HEK293T (cell line): ENCODE results near the gene MAP2K2.

ENCODE experiments used
- BHLHE40 ChIP-seq: fragments of 450-650 bp; IDR thresholded peaks from 2 replicates; pipeline ENCODE4 v1.6.1; 2016; ENCODE audit warnings: mild to moderate bottlenecking, moderate library complexity, borderline replicate concordance
- ELF4 ChIP-seq: fragments of 450-650 bp; IDR thresholded peaks from 2 replicates; pipeline ENCODE4 v1.6.1; 2017; ENCODE audit warnings: antibody characterized with exemption
- FOXA1 ChIP-seq: fragments of 450-650 bp; IDR thresholded peaks from 2 replicates; pipeline ENCODE4 v1.6.1; 2016; ENCODE audit warnings: mild to moderate bottlenecking
- FOXM1 ChIP-seq: fragments of 450-650 bp; IDR thresholded peaks from 2 replicates; pipeline ENCODE4 v1.6.1; 2017; ENCODE audit warnings: mild to moderate bottlenecking, borderline replicate concordance
- HDGF ChIP-seq: fragments of 450-650 bp; IDR thresholded peaks from 2 replicates; pipeline ENCODE4 v1.6.1; 2017; ENCODE audit warnings: antibody characterized with exemption, borderline replicate concordance
- L3MBTL2 ChIP-seq: fragments of 450-650 bp; conservative IDR thresholded peaks from 2 replicates; pipeline ENCODE4 v1.6.1; 2016; ENCODE audit warnings: mild to moderate bottlenecking
- LEF1 ChIP-seq: fragments of 450-650 bp; IDR thresholded peaks from 2 replicates; pipeline ENCODE4 v1.6.1; 2017; ENCODE audit warnings: mild to moderate bottlenecking, borderline replicate concordance
- NFRKB ChIP-seq: fragments of 450-650 bp; IDR thresholded peaks from 2 replicates; pipeline ENCODE4 v1.6.1; 2016; ENCODE audit warnings: mild to moderate bottlenecking, moderate library complexity
- PKNOX1 ChIP-seq: fragments of 450-650 bp; IDR thresholded peaks from 2 replicates; pipeline ENCODE4 v1.6.1; 2016
- SP1 ChIP-seq: fragments of 450-650 bp; IDR thresholded peaks from 2 replicates; pipeline ENCODE4 v1.6.1; 2017
- SUZ12 ChIP-seq: fragments of 450-650 bp; IDR thresholded peaks from 2 replicates; pipeline ENCODE4 v1.6.1; 2016; ENCODE audit warnings: mild to moderate bottlenecking
- TARDBP ChIP-seq: fragments of 450-650 bp; IDR thresholded peaks from 2 replicates; pipeline ENCODE4 v1.6.1; 2016
- ZNF384 ChIP-seq: fragments of 450-650 bp; IDR thresholded peaks from 2 replicates; pipeline ENCODE4 v1.6.1; 2016

GRCh38 chr19:4102339-4103079 lies 21.4 kb downstream of the MAP2K2 start:
- no peak for TF ChIP-seq FOXM1
- no peak for TF ChIP-seq SP1
- no peak for TF ChIP-seq LEF1
- TF ChIP-seq NFRKB = no peak
- no peak for TF ChIP-seq SUZ12
- no peak for TF ChIP-seq ELF4
- no peak for TF ChIP-seq L3MBTL2
- no peak for TF ChIP-seq PKNOX1
- no peak for TF ChIP-seq FOXA1
- no peak for TF ChIP-seq HDGF
- no peak for TF ChIP-seq BHLHE40
- TF ChIP-seq ZNF384 = no peak
- TF ChIP-seq TARDBP = no peak
